H54 (cell line): ENCODE data around the gene IDE.
"Not testable (repeated sequence)": the region's sequence is repeated elsewhere in the genome, so short reads cannot be mapped to it uniquely, and the experiment has no call there.

Source experiments
- DNase-seq: peaks from one replicate; pipeline ENCODE4 v3.0.0; 2011; ENCODE audit warnings: low spot score, mixed read lengths; ENCODE audit not compliant: insufficient read length
- FAIRE-seq: peaks from 3 replicates; lab custom pipeline; 2011; peaks lifted over from hg19 to GRCh38; lab: Jason Lieb, UNC
- POLR2A ChIP-seq: IDR thresholded peaks from 2 replicates; pipeline ENCODE4 v1.6.1; 2011; ENCODE audit warnings: low read depth, mild to moderate bottlenecking, low read length

Gene IDE

GRCh38 chr10:92574548-92575261, 812 bp upstream of the IDE start:
- FAIRE-seq (no peak), DNase-seq (peak; percentile 75)
- 0 out of 2 replicates have a peak, but pooled peaks have one; percentile 17 for TF ChIP-seq POLR2A

- no peak for TF ChIP-seq POLR2A
- FAIRE-seq (no peak), DNase-seq (no peak)
Observed at GRCh38 chr10:92573091-92573797, 649 bp downstream of the IDE start.

- DNase-seq (no peak), FAIRE-seq (no peak)
- no peak for TF ChIP-seq POLR2A
Observed at GRCh38 chr10:92572362-92573090, 1.4 kb downstream of the IDE start.

- TF ChIP-seq POLR2A, result no peak
- DNase-seq, result no peak
- no peak for FAIRE-seq
Observed at GRCh38 chr10:92571649-92572048, 2.2 kb downstream of the IDE start.

GRCh38 chr10:92569663-92570062, 4.2 kb downstream of the IDE start:
- not testable (repeated sequence) for DNase-seq

GRCh38 chr10:92569071-92569470, 4.8 kb downstream of the IDE start:
- FAIRE-seq, result no peak
- no peak for DNase-seq
- no peak for TF ChIP-seq POLR2A

More at GRCh38 chr10:92569663-92570062, 4.2 kb downstream of the IDE start:
- not testable (repeated sequence) for FAIRE-seq

GRCh38 chr10:92567952-92568600, 5.8 kb downstream of the IDE start:
- peak; percentile 71 for DNase-seq
- peak; percentile 92 for FAIRE-seq
- no peak for TF ChIP-seq POLR2A

GRCh38 chr10:92562424-92562823, 11.5 kb downstream of the IDE start:
- FAIRE-seq, result no peak
- no peak for DNase-seq
- TF ChIP-seq POLR2A, result no peak

GRCh38 chr10:92559046-92559445, 14.8 kb downstream of the IDE start:
- no peak for FAIRE-seq
- no peak for TF ChIP-seq POLR2A

GRCh38 chr10:92553959-92554358, 19.9 kb downstream of the IDE start:
- DNase-seq, result no peak
- FAIRE-seq, result peak; percentile 79
- no peak for TF ChIP-seq POLR2A

More at GRCh38 chr10:92559046-92559445, 14.8 kb downstream of the IDE start:
- no peak for DNase-seq

- no peak for FAIRE-seq
- no peak for DNase-seq
- TF ChIP-seq POLR2A, result no peak
Observed at GRCh38 chr10:92552310-92552709, 21.6 kb downstream of the IDE start.

- DNase-seq, result no peak
- TF ChIP-seq POLR2A, result no peak
- no peak for FAIRE-seq
Observed at GRCh38 chr10:92550924-92551323, 23.0 kb downstream of the IDE start.

- no peak for TF ChIP-seq POLR2A
- DNase-seq, result no peak
- no peak for FAIRE-seq
Observed at GRCh38 chr10:92547676-92548075, 26.2 kb downstream of the IDE start.

- DNase-seq (no peak), FAIRE-seq (no peak)
- no peak for TF ChIP-seq POLR2A
Observed at GRCh38 chr10:92545556-92545955, 28.3 kb downstream of the IDE start.

GRCh38 chr10:92544296-92544695, 29.6 kb downstream of the IDE start:
- DNase-seq, result no peak

More at GRCh38 chr10:92544296-92544695, 29.6 kb downstream of the IDE start:
- TF ChIP-seq POLR2A, result no peak
- FAIRE-seq, result no peak
